NCI-H510A treated with DMSO at 0.1 percent for 48 hours (cell line): ENCODE measurements around the gene COL5A3.
"Not testable (repeated sequence)": the region's sequence is repeated elsewhere in the genome, so short reads cannot be mapped to it uniquely, and the experiment has no call there.

ENCODE experiments used
- DNase-seq: peaks from one replicate; lab custom pipeline; 2025; lab: John Stamatoyannopoulos, UW

The COL5A3 gene

GRCh38 chr19:9970481-9970880 lies 39.8 kb downstream of the COL5A3 start:
- DNase-seq, result no peak

GRCh38 chr19:9969688-9969975 lies 40.7 kb downstream of the COL5A3 start:
- no peak for DNase-seq

GRCh38 chr19:9968820-9969687 lies 41.2 kb downstream of the COL5A3 start:
- no peak for DNase-seq

GRCh38 chr19:9967326-9967725 lies 43.0 kb downstream of the COL5A3 start:
- DNase-seq, result no peak

- DNase-seq, result no peak
Measured at GRCh38 chr19:9966448-9966847, 43.9 kb downstream of the COL5A3 start.

GRCh38 chr19:9966024-9966423 lies 44.3 kb downstream of the COL5A3 start:
- DNase-seq, result no peak

GRCh38 chr19:9962623-9963290 lies 47.5 kb downstream of the COL5A3 start:
- no peak for DNase-seq

- no peak for DNase-seq
Measured at GRCh38 chr19:9961103-9961502, 49.2 kb downstream of the COL5A3 start.

GRCh38 chr19:9958379-9958821 lies 51.9 kb downstream of the COL5A3 start:
- no peak for DNase-seq

GRCh38 chr19:9956956-9957355 lies 53.3 kb downstream of the COL5A3 start:
- DNase-seq, result no peak

- no peak for DNase-seq
Measured at GRCh38 chr19:9953802-9954542, 56.3 kb downstream of the COL5A3 start.

GRCh38 chr19:9952276-9952675 lies 58.0 kb downstream of the COL5A3 start:
- no peak for DNase-seq

- DNase-seq, result no peak
Measured at GRCh38 chr19:9947441-9947840, 62.9 kb downstream of the COL5A3 start.

GRCh38 chr19:9946528-9947125 lies 63.7 kb downstream of the COL5A3 start:
- not testable (repeated sequence) for DNase-seq

GRCh38 chr19:9945319-9945966 lies 64.9 kb downstream of the COL5A3 start:
- no peak for DNase-seq

GRCh38 chr19:9943744-9944143 lies 66.6 kb downstream of the COL5A3 start:
- DNase-seq, result no peak

- no peak for DNase-seq
Measured at GRCh38 chr19:9941671-9942070, 68.6 kb downstream of the COL5A3 start.

- DNase-seq, result no peak
Measured at GRCh38 chr19:9941231-9941630, 69.1 kb downstream of the COL5A3 start.

- no peak for DNase-seq
Measured at GRCh38 chr19:9940778-9941177, 69.5 kb downstream of the COL5A3 start.

GRCh38 chr19:9939301-9939913 lies 70.9 kb downstream of the COL5A3 start:
- no peak for DNase-seq

- DNase-seq, result no peak
Measured at GRCh38 chr19:9937001-9937411, 73.3 kb downstream of the COL5A3 start.
